Neuron (in vitro differentiated cells): ENCODE results near the gene NRCAM.

ENCODE experiments used
- H2AFZ ChIP-seq: one replicate; pipeline ENCODE4 v1.6.1; 2013; ENCODE audit warnings: low read depth, mild to moderate bottlenecking, inconsistent platforms, low read length, moderate library complexity
- H3K27me3 ChIP-seq: one replicate; pipeline ENCODE4 v1.6.1; 2013; ENCODE audit warnings: low read length; ENCODE audit not compliant: insufficient read depth
- H3K36me3 ChIP-seq: one replicate; pipeline ENCODE4 v1.6.1; 2013; ENCODE audit warnings: low read length; ENCODE audit not compliant: insufficient read depth
- H3K4me1 ChIP-seq: one replicate; pipeline ENCODE4 v1.6.1; 2013; ENCODE audit warnings: low read length; ENCODE audit not compliant: insufficient read depth
- H3K4me3 ChIP-seq: 2 replicates; pipeline ENCODE4 v1.5.1; 2013; ENCODE audit warnings: mild to moderate bottlenecking, low read length, moderate library complexity
- H3K9me3 ChIP-seq: one replicate; pipeline ENCODE4 v1.6.1; 2013; ENCODE audit warnings: low read length

NRCAM gene

GRCh38 chr7:108118959-108119358 lies 337.3 kb downstream of the NRCAM start:
- no peaks in the 10 kb centered on the region for H3K36me3 ChIP-seq
- H3K9me3 ChIP-seq: no peaks in the 10 kb centered on the region
- H3K4me1 ChIP-seq: no peaks in the 10 kb centered on the region
- H3K27me3 ChIP-seq: no peaks in the 10 kb centered on the region
- no peak overlapping the region for H2AFZ ChIP-seq
- no peak overlapping the region for H3K4me3 ChIP-seq

- Histone ChIP-seq H3K9me3 (no peaks in the 10 kb centered on the region), H3K4me1 (no peaks in the 10 kb centered on the region), H3K27me3 (no peaks in the 10 kb centered on the region), H3K4me3 (no peak overlapping the region), H2AFZ (no peak overlapping the region), H3K36me3 (no peaks in the 10 kb centered on the region)
Measured at GRCh38 chr7:108114117-108114841, 342.0 kb downstream of the NRCAM start.

- H3K9me3 ChIP-seq: no peaks in the 10 kb centered on the region
- H3K4me3 ChIP-seq: no peak overlapping the region
- no peaks in the 10 kb centered on the region for H3K27me3 ChIP-seq
- H2AFZ ChIP-seq: no peak overlapping the region
- H3K36me3 ChIP-seq: no peaks in the 10 kb centered on the region
- H3K4me1 ChIP-seq: no peaks in the 10 kb centered on the region
Measured at GRCh38 chr7:108112683-108113082, 343.6 kb downstream of the NRCAM start.

- H3K9me3 ChIP-seq: no peaks in the 10 kb centered on the region
- H3K4me3 ChIP-seq: no peak overlapping the region
- no peaks in the 10 kb centered on the region for H3K36me3 ChIP-seq
- H3K27me3 ChIP-seq: no peaks in the 10 kb centered on the region
- H3K4me1 ChIP-seq: no peaks in the 10 kb centered on the region
- no peak overlapping the region for H2AFZ ChIP-seq
Measured at GRCh38 chr7:108109221-108109908, 346.9 kb downstream of the NRCAM start.

- no peaks in the 10 kb centered on the region for H3K27me3 ChIP-seq
- H3K4me1 ChIP-seq: no peaks in the 10 kb centered on the region
- H3K9me3 ChIP-seq: no peaks in the 10 kb centered on the region
- no peak overlapping the region for H2AFZ ChIP-seq
- no peak overlapping the region for H3K4me3 ChIP-seq
- H3K36me3 ChIP-seq: no peaks in the 10 kb centered on the region
Measured at GRCh38 chr7:108108131-108108530, 348.1 kb downstream of the NRCAM start.

- Histone ChIP-seq H3K4me3 (no peak overlapping the region), H3K4me1 (no peaks in the 10 kb centered on the region), H3K27me3 (no peaks in the 10 kb centered on the region), H2AFZ (no peak overlapping the region), H3K36me3 (no peaks in the 10 kb centered on the region), H3K9me3 (no peaks in the 10 kb centered on the region)
Measured at GRCh38 chr7:108104324-108104723, 351.9 kb downstream of the NRCAM start.

- Histone ChIP-seq H3K27me3 (no peaks in the 10 kb centered on the region), H2AFZ (no peak overlapping the region), H3K4me3 (no peak overlapping the region), H3K36me3 (no peaks in the 10 kb centered on the region), H3K9me3 (no peaks in the 10 kb centered on the region), H3K4me1 (no peaks in the 10 kb centered on the region)
Measured at GRCh38 chr7:108103558-108104298, 352.5 kb downstream of the NRCAM start.

- H3K4me3 ChIP-seq: no peak overlapping the region
- H3K36me3 ChIP-seq: no peaks in the 10 kb centered on the region
- H3K9me3 ChIP-seq: no peaks in the 10 kb centered on the region
- H3K4me1 ChIP-seq: no peaks in the 10 kb centered on the region
- no peak overlapping the region for H2AFZ ChIP-seq
- H3K27me3 ChIP-seq: no peaks in the 10 kb centered on the region
Measured at GRCh38 chr7:108102671-108103312, 353.4 kb downstream of the NRCAM start.

GRCh38 chr7:108101759-108102158 lies 354.5 kb downstream of the NRCAM start:
- H3K4me1 ChIP-seq: no peaks in the 10 kb centered on the region
- H2AFZ ChIP-seq: no peak overlapping the region

GRCh38 chr7:108099713-108100112 lies 356.5 kb downstream of the NRCAM start:
- Histone ChIP-seq H3K4me1 (peaks cover 14% of the 10 kb centered on the region), H3K4me3 (no peak overlapping the region), H2AFZ (no peak overlapping the region), H3K9me3 (no peaks in the 10 kb centered on the region), H3K36me3 (no peaks in the 10 kb centered on the region), H3K27me3 (no peaks in the 10 kb centered on the region)

More at GRCh38 chr7:108101759-108102158, 354.5 kb downstream of the NRCAM start:
- no peaks in the 10 kb centered on the region for H3K36me3 ChIP-seq
- H3K9me3 ChIP-seq: no peaks in the 10 kb centered on the region
- H3K4me3 ChIP-seq: no peak overlapping the region
- H3K27me3 ChIP-seq: no peaks in the 10 kb centered on the region

GRCh38 chr7:108097703-108098102 lies 358.5 kb downstream of the NRCAM start:
- H3K27me3 ChIP-seq: no peaks in the 10 kb centered on the region
- no peak overlapping the region for H3K4me3 ChIP-seq
- H3K4me1 ChIP-seq: peaks cover 19% of the 10 kb centered on the region
- H3K9me3 ChIP-seq: no peaks in the 10 kb centered on the region
- H2AFZ ChIP-seq: no peak overlapping the region
- H3K36me3 ChIP-seq: no peaks in the 10 kb centered on the region
